ENCODE measurements around the gene HHAT. TPM values are rescaled to one million over a fixed set of nuclear protein-coding genes. Genes with fewer than 3 reads are reported as not detected.

The HHAT gene
- total and polyA plus RNA-seq, 12 donors, result 0.81 to 4.3 (median 2.6) TPM

DNA sequence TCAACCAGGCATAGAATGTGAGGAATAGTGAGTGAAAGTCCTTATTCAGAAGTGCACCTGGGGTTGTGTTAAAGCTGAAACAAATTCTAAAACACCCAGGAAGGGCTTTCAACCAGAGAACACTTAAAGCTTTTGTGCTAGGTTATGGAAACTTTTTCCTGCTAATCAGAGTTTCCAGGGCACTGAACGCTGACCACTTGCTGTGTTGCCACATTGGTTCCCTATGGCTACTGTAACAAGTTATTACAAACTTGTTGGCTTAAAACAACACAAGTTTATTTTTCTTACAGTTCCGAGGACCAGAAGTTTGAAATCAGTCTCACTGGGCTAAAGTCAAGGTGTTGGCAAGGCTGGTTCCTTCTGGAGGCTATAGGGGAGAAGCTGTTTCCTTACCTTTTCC, 300.6 kb downstream of the HHAT start:
- no peak for TF ChIP-seq CTCF (IDR thresholded peaks at IDR 0.05)
- 84 to 96% methylated on average over 2 of the region's 2 CpGs for WGBS, 2 donors
- no peak overlapping the region for H3K4me3 ChIP-seq
- DNase-seq (no peak), ATAC-seq (no peak)
- intact Hi-C loops (cut with DNase I), result no loop called here
- no peaks in the 10 kb centered on the region for H3K27me3 ChIP-seq
- no peaks in the 10 kb centered on the region for H3K9me3 ChIP-seq
- no peak overlapping the region for H3K27ac ChIP-seq
- peaks cover 0 to 41% (median 9%) of the 10 kb centered on the region in 9 donors for H3K4me1 ChIP-seq
- H3K36me3 ChIP-seq, result no peaks in the 10 kb centered on the region

GRCh38 chr1:210631399-210631798, 302.7 kb downstream of the HHAT start:
- no peaks in the 10 kb centered on the region for H3K27me3 ChIP-seq
- H3K36me3 ChIP-seq, result no peaks in the 10 kb centered on the region
- no peak for TF ChIP-seq CTCF (IDR thresholded peaks at IDR 0.05)
- H3K27ac ChIP-seq, result peak overlapping the region in 6 of 10 donors; percentile 6 to 47 (median 38)
- 56 to 57% methylated on average over 3 of the region's 3 CpGs for whole genome bisulfite sequencing, 2 donors
- ATAC-seq (peak in 5 of 8 donors; percentile 27 to 66 (median 56)), DNase-seq (no peak)
- H3K4me3 ChIP-seq, result no peak overlapping the region
- peaks cover 0 to 30% (median 9%) of the 10 kb centered on the region in 9 donors for H3K4me1 ChIP-seq
- H3K9me3 ChIP-seq, result no peaks in the 10 kb centered on the region
- intact Hi-C loops (cut with DNase I), result no loop called here

DNA sequence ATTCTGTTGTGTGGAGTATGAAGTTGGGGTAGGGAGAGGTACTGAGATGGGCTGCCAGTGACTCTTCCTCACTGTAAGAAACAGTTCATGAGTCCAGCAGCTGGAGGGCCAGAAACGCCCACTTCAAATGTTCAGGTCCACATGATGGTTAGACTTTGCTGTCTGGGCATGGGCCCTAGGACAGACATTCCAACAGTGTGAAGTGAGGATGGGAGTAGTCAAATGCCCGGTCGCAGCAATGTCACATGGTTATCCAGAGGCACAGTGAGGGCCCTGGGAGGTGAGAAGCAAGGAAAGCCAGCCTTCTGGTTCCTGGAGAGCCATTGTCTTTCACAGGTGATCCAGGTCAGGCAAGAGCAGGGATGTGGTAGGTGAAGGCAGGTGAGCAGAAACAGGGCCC, 304.4 kb downstream of the HHAT start:
- no peaks in the 10 kb centered on the region for H3K36me3 ChIP-seq
- peaks cover 0 to 23% (median 9%) of the 10 kb centered on the region in 9 donors for H3K4me1 ChIP-seq
- no peaks in the 10 kb centered on the region for H3K9me3 ChIP-seq
- peak overlapping the region in 4 of 10 donors; percentile 25 to 69 (median 64) for H3K27ac ChIP-seq
- no peak for TF ChIP-seq CTCF (IDR thresholded peaks at IDR 0.05)
- 67 to 77% methylated on average over 3 of the region's 3 CpGs for WGBS, 2 donors
- intact Hi-C loops (cut with DNase I), result no loop called here
- H3K4me3 ChIP-seq, result no peak overlapping the region
- H3K27me3 ChIP-seq, result no peaks in the 10 kb centered on the region
- DNase-seq, result no peak
- ATAC-seq, result peak in 6 of 8 donors; percentile 21 to 59 (median 50)

GRCh38 chr1:210633636-210634035, 304.9 kb downstream of the HHAT start:
- Histone ChIP-seq H3K4me3 (no peak overlapping the region), H3K4me1 (peaks cover 0 to 21% (median 9%) of the 10 kb centered on the region in 9 donors), H3K9me3 (no peaks in the 10 kb centered on the region), H3K36me3 (no peaks in the 10 kb centered on the region), H3K27ac (peak overlapping the region in 9 of 10 donors; percentile 17 to 69 (median 38)), H3K27me3 (no peaks in the 10 kb centered on the region)
- intact Hi-C loops (cut with DNase I), result no loop called here
- ATAC-seq (peak; percentile 52 to 93 (median 82)), DNase-seq (peak; percentile 22 to 25)
- 53 to 60% methylated on average over 6 of the region's 6 CpGs for WGBS, 2 donors
- TF ChIP-seq CTCF (IDR thresholded peaks at IDR 0.05), result no peak

Measured in heart right ventricle (tissue), 16 donors.